HG02943 (cell line): Measurements from ENCODE around the gene CUL7.
A peak's percentile ranks its signal among the peaks of the same experiment; 100 is the strongest.
"Not testable (repeated sequence)": the region's sequence is repeated elsewhere in the genome, so short reads cannot be mapped to it uniquely, and the experiment has no call there.

ENCODE experiments used
- ATAC-seq: cut with Tn5 transposase; IDR thresholded peaks from one replicate; pipeline ENCODE4 v1.9.1; 2021; ENCODE audit warnings: mild to moderate bottlenecking, low read depth, moderate library complexity; ENCODE audit not compliant: unreplicated experiment

CUL7 gene

GRCh38 chr6:43052225-43052841 is 1.3 kb downstream of the CUL7 start:
- ATAC-seq, result no peak

GRCh38 chr6:43050981-43051380 is 2.7 kb downstream of the CUL7 start:
- ATAC-seq, result no peak

DNA sequence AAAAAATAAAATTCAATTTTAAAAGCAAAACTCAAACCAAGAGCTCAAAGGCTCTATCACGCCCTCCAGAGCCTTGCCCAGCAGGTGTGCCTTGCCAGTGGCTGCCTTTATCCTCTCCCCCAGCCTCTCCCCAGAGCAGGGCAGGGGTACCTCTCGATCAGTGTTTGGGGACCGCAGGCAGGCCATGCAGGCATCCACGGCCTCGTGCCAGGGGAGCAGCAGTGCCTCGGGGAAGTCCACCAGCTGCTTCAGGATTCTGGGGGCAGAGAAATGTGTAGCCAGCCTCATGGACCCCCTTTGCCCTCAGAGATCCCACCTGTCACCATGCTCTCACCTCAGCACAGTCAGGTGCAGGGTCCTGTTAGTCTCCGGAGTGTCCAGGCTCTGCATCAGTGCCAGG is 5.7 kb downstream of the CUL7 start:
- no peak for ATAC-seq

- ATAC-seq, result no peak
Observed at GRCh38 chr6:43045371-43045930, 8.2 kb downstream of the CUL7 start.

GRCh38 chr6:43043310-43043709 is 10.3 kb downstream of the CUL7 start:
- ATAC-seq, result no peak

DNA sequence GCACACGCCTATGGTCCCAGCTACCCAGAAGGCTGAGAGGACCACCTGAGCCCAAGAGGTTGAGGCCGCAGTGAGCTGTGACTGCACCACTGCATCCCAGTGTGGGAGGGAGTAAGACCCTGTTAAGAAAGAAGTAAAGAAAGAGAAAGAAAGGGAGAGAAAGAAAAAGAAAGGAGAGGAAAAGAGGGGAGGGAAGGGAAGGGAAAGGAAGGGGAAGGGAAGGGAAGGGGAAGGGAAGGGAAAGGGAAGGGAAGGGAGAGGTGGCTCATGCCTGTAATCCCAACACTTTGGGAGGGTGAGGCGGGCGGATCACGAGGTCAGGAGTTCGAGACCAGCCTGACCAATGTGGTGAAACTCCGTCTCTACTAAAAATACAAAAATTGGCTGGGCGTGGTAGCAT is 12.2 kb downstream of the CUL7 start:
- not testable (repeated sequence) for ATAC-seq

- no peak for ATAC-seq
Observed at GRCh38 chr6:43040542-43041257, 13.0 kb downstream of the CUL7 start.

DNA sequence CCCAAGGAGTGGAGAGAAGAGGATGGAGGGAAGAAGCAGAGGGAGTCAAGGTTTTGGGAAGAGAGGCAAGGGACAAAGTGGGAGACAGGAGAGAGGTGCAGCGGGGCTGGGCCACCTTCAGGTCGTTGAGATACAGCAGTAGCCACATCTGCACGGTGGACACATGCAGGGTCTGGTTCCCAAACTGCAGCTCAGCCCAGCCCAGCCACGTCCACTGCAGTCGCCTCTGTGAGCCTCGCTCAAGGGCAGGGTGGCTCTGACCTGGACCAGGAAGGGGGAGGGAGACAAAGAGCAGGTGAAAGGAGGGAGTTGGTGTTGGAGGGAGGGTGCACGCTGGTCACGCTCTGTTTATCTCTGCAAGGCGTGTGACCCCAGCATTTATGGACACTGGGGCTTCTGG is 14.9 kb downstream of the CUL7 start:
- no peak for ATAC-seq

DNA sequence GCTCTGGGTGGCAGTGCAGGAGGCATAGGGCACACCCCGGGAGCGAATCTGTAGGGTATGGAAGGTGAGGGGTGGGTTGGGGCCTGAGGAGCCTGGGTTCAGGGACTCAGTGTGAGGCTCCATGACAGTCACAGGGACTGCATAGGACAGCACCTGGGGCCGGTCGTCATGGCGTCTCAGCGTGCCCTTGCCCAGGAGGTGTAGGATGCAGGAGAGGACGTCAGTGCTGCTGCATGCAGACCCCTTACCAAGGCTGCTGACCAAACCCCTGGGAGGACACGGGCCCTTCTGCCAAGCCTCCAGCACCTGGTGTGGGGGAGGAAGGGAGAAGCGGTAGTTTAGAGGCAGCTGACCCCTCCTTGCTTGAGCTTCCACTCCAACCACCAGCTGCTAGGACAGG is 15.9 kb downstream of the CUL7 start:
- no peak for ATAC-seq

GRCh38 chr6:43037197-43037596 is 16.5 kb downstream of the CUL7 start:
- no peak for ATAC-seq

- no peak for ATAC-seq
Observed at GRCh38 chr6:43036712-43037111, 16.9 kb downstream of the CUL7 start.

- ATAC-seq, result no peak
Observed at GRCh38 chr6:43035495-43036194, 18.0 kb downstream of the CUL7 start.

DNA sequence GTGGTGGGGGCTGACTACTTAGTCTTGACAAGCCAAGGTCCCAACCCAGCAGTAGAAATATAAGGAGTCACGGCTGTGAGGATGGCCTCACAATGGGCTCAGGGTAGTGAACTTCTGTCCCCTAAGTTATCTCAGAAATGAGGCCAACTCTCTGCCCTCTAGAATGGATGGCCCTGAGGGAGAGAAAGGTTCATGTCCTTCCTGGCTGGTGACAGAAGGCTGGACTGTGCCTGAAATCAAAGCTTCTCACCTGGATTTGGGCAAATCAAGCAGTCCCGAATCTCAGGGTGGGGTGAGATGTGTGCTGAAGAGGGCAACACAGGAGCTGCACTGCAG is 19.5 kb downstream of the CUL7 start:
- no peak for ATAC-seq

GRCh38 chr6:43033496-43034189 is 20.0 kb downstream of the CUL7 start:
- no peak for ATAC-seq

- ATAC-seq, result no peak
Observed at GRCh38 chr6:43032326-43032725, 21.3 kb downstream of the CUL7 start.

DNA sequence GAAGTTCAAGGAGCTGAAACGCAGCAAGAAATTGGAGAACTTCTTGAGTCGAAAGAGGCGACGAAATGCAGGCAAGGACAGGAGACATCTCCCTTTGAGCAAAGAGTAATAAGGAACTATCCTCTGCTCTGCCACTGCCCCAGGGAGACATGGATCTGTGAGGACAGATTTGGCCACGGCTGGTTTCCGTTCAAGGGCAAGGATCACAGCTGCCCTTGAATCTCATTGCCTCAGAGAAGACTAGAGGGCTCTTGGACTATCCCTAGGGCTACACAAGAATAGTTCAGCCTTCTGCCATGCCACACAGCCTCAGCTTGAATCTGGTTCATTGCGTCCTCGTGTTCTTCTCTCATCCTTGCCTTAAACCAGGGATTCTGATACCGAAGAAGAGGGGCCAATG is 24.5 kb downstream of the CUL7 start:
- no peak for ATAC-seq

DNA sequence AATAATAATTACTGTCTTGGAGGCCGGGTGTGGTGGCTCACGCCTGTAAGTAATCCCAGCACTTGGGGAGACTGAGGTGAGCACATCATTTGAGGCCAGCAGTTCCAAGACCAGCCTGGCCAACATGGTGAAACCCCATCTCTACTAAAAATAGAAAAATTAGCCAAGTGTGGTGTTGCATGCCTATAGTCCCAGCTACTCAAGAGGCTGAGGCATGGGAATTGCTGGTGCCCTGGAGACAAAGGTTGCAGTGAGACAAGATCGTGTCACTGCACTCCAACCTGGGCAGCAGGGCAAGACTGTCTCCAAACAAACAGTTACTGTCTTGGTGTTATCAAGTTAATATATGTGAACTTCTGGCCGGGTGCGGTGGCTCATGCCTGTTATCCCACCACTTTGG is 27.3 kb downstream of the CUL7 start:
- no peak for ATAC-seq

- no peak for ATAC-seq
Observed at GRCh38 chr6:43024436-43024835, 29.2 kb downstream of the CUL7 start.

- peak; percentile 70 for ATAC-seq
Observed at GRCh38 chr6:43021270-43022047, 32.2 kb downstream of the CUL7 start, which contains the start of gene RRP36. Gene RRP36, plus strand, starts transcription at chr6:43021623. Its CDS starts 32 bp downstream, at chr6:43021655.

GRCh38 chr6:43020847-43021246 is 32.8 kb downstream of the CUL7 start:
- ATAC-seq, result no peak
